ENCODE data around the gene PTTG2.

DNA sequence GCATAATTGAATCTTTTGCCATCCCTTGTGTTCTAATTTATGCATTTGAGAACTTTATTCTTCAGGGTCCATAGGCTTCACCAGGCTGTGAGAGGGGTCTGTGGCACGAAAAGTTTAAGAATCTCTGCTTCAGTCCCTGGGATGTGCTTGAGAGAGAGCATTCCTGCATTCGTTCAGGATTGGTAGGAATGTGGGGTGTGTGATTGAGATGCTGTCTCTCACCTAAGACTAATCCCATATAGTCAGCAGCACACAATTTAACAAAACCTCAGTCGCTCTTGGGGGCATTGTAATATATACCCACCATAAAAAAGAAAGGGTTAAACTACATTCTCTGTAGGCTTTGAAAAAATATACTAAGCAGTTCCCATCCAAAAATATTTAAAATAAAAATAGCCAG lies 41.7 kb downstream of the PTTG2 start:
- TF ChIP-seq, protein P1, sequence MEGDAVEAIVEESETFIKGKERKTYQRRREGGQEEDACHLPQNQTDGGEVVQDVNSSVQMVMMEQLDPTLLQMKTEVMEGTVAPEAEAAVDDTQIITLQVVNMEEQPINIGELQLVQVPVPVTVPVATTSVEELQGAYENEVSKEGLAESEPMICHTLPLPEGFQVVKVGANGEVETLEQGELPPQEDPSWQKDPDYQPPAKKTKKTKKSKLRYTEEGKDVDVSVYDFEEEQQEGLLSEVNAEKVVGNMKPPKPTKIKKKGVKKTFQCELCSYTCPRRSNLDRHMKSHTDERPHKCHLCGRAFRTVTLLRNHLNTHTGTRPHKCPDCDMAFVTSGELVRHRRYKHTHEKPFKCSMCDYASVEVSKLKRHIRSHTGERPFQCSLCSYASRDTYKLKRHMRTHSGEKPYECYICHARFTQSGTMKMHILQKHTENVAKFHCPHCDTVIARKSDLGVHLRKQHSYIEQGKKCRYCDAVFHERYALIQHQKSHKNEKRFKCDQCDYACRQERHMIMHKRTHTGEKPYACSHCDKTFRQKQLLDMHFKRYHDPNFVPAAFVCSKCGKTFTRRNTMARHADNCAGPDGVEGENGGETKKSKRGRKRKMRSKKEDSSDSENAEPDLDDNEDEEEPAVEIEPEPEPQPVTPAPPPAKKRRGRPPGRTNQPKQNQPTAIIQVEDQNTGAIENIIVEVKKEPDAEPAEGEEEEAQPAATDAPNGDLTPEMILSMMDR (IDR thresholded peaks at IDR 0.05): no peak
- TF ChIP-seq POLR2A (IDR thresholded peaks at IDR 0.05): no peak

All from thyroid gland (tissue), 4 donors.